HL-60 (cell line): ENCODE measurements around the gene MORF4L1.
A peak's percentile ranks its signal among the peaks of the same experiment; 100 is the strongest.
"Not testable (repeated sequence)": the region's sequence is repeated elsewhere in the genome, so short reads cannot be mapped to it uniquely, and the experiment has no call there.

Source experiments
- DNase-seq, 2 experiments: peaks; one replicate each; pipeline ENCODE4 v3.0.0-alpha.2; 2010 to 2020; ENCODE audit warnings: low read depth in 1 of 2, low spot score in 1 of 2
- H3K27ac ChIP-seq: fragments of 250-450 bp; sonication (Bioruptor Pico); replicated peaks from 2 replicates; pipeline ENCODE4 v1.5.1; 2020; ENCODE audit warnings: mild to moderate bottlenecking, moderate library complexity
- H3K27me3 ChIP-seq: fragments of 250-450 bp; sonication (Bioruptor Pico); 2 replicates; pipeline ENCODE4 v1.5.1; 2021; ENCODE audit warnings: mild to moderate bottlenecking, moderate library complexity; ENCODE audit not compliant: insufficient read depth, poor library complexity, severe bottlenecking
- H3K4me3 ChIP-seq: replicated peaks from 2 replicates; pipeline ENCODE4 v1.5.1; 2011; ENCODE audit warnings: mild to moderate bottlenecking, control low read depth, low read length; ENCODE audit not compliant: insufficient read depth
- GABPA ChIP-seq: IDR thresholded peaks from 2 replicates; pipeline ENCODE4 v1.6.1; 2012; ENCODE audit warnings: low read depth
- POLR2AphosphoS5 ChIP-seq: IDR thresholded peaks from 2 replicates; pipeline ENCODE4 v1.6.1; 2012; ENCODE audit warnings: low read depth
- REST ChIP-seq: IDR thresholded peaks from 2 replicates; pipeline ENCODE4 v1.6.1; 2012; ENCODE audit warnings: low read depth; ENCODE audit not compliant: insufficient replicate concordance
- SPI1 ChIP-seq: IDR thresholded peaks from 2 replicates; pipeline ENCODE4 v1.6.1; 2012; ENCODE audit warnings: low read depth, mild to moderate bottlenecking, borderline replicate concordance
- TF ChIP-seq, protein P1 (sequence below): IDR thresholded peaks from one replicate; pipeline ENCODE4 v1.5.1; 2011; ENCODE audit warnings: low read length, control low read depth, inconsistent platforms; ENCODE audit not compliant: insufficient read depth

The MORF4L1 gene

DNA sequence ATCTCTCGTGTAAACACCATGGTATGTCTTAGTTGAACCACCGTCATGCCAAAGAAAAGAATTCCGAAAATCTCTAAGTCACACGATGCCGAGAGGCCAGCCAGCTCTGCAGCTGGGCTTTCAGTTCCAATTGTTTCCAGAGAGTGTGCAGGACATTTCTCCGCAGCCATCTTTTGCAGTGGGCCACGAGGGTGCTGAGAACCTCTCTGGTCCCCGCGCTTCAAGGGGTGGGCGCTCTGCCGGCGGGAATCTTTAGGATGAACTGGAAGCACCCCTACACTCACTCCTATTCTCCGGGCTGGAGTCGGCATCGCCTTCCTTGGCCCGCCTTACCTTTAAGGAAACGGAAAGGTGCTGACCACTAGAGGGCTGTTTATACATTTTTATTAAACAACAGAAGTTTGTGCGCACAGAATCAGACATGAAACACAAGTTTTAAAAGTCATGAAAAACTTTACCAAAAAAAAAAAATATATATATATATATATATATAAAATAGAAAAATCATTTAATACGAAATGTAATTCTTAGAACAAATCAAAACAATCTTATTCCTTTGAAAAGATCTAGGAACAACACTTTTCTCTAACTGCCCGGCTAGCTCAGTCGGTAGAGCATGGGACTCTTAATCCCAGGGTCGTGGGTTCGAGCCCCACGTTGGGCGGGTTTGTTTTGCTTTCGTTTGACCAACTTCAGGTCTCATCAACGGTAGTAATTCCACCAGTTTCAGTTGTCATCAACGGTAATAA, 12.5 kb upstream of the MORF4L1 start:
- peak overlapping the region; percentile 36 for H3K4me3 ChIP-seq
- no peaks in the 10 kb centered on the region for H3K27me3 ChIP-seq
- TF ChIP-seq GABPA (no peak), SPI1 (no peak), POLR2AphosphoS5 (no peak), REST (no peak)
- TF ChIP-seq, protein P1, sequence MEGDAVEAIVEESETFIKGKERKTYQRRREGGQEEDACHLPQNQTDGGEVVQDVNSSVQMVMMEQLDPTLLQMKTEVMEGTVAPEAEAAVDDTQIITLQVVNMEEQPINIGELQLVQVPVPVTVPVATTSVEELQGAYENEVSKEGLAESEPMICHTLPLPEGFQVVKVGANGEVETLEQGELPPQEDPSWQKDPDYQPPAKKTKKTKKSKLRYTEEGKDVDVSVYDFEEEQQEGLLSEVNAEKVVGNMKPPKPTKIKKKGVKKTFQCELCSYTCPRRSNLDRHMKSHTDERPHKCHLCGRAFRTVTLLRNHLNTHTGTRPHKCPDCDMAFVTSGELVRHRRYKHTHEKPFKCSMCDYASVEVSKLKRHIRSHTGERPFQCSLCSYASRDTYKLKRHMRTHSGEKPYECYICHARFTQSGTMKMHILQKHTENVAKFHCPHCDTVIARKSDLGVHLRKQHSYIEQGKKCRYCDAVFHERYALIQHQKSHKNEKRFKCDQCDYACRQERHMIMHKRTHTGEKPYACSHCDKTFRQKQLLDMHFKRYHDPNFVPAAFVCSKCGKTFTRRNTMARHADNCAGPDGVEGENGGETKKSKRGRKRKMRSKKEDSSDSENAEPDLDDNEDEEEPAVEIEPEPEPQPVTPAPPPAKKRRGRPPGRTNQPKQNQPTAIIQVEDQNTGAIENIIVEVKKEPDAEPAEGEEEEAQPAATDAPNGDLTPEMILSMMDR = peak; percentile 4
- DNase-seq = peak; percentile 63 to 76
- H3K27ac ChIP-seq = no peak overlapping the region; the same call in 1 of the 2 replicates

DNA sequence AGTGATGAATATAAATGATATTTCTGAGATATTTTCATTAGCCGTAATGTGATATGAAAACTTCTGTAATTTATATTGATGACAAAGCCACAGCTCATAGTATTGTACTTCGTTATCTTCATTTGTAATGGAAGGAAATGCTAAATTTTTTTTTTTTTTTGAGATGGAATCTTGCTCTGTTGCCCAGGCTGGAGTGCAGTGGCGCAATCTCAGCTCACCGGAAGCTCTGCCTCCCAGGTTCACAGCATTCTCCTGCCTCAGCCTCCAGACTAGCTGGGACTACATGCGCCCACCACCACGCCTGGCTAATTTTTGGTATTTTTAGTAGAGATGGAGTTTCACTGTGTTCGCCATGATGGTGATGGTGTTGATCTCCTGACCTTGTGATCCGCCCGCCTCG, 7.1 kb upstream of the MORF4L1 start:
- not testable (repeated sequence) for H3K27ac ChIP-seq, H3K4me3 ChIP-seq, H3K27me3 ChIP-seq, DNase-seq

DNA sequence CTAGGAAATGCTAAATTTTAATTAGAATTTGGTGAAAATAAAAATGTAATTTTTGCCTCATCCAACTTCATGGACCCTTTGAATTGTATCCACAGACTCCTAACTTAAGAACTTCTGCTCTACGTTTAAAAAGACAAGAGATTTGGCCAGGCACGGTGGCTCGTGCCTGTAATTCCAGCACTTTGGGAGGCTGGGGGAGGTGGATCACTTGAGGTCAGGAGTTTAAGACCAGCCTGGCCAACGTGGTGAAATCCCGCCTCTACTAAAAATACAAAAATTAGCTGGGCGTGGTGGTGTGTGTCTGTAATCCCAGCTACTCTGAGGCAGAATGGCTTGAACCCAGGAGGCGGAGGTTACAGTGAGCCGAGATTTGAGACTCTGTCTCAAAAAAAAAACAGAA, 6.7 kb upstream of the MORF4L1 start:
- H3K4me3 ChIP-seq, DNase-seq, H3K27me3 ChIP-seq: not testable (repeated sequence)

DNA sequence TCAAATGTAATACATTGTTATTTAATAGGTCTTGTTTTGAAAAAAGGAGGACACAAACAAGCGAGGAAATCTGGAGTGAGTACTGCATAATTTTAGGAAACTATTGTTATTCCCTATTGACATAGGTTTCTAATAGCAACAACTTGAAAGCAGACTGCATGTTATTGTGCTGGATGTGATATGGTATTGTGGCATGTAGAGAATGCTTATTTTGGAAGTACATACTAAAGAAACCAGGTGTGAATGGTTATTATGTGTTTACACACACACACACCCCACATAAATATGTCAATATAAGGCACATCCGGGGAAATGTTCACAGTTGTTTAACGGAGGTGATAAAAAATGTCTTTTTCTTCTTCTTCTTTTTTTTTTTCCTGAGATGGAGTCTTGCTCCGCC, 5.9 kb upstream of the MORF4L1 start:
- Histone ChIP-seq H3K27me3 (no peaks in the 10 kb centered on the region), H3K4me3 (no peak overlapping the region), H3K27ac (no peak overlapping the region)
- DNase-seq = no peak
- TF ChIP-seq, protein P1 = no peak
- no peak for TF ChIP-seq SPI1
- no peak for TF ChIP-seq GABPA
- TF ChIP-seq POLR2AphosphoS5 = no peak
- no peak for TF ChIP-seq REST

More for the DNA sequence above, 6.7 kb upstream of the MORF4L1 start:
- H3K27ac ChIP-seq = not testable (repeated sequence)

GRCh38 chr15:78868366-78868765, 4.3 kb upstream of the MORF4L1 start:
- H3K4me3 ChIP-seq = no peak overlapping the region
- TF ChIP-seq, protein P1 = no peak
- H3K27ac ChIP-seq = no peak overlapping the region
- no peak for DNase-seq
- H3K27me3 ChIP-seq = no peaks in the 10 kb centered on the region

DNA sequence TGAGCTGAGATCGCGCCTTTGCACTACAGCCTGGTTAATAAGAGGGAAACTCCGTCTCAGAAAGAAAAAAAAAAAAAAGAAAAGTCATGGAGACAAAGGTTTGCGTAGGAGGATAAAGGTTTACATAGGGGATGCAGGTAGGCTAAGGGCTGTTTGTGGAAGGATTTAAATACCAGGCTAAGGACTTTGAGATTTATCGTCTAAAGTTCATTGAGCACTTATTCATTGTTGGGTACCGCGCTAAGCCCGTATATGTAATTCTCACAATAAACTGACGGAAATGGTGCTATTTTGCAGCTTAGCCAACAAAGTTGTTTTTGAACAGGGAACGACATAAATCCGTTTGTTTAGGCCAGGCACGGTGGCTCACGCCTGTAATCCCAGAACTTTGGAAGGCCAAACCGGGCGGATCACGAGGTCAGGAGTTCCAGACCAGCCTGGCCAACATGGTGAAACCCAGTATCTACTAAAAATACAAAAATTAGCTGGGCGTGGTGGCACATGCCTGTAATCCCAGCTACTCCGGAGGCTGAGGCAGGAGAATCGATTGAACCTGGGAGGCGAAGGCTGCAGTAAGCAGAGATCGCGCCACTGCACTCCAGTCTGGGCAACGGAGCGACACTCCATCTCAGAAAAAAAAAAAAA, 1.1 kb upstream of the MORF4L1 start:
- DNase-seq, H3K27me3 ChIP-seq, H3K4me3 ChIP-seq, H3K27ac ChIP-seq: not testable (repeated sequence)
